C1 segment of cervical spinal cord (tissue), 14 donors: ENCODE measurements around the gene DAP3.

Source experiments
- DNase-seq, 14 donors: peaks; one replicate each; lab custom pipeline; 2025; lab: John Stamatoyannopoulos, UW

The DAP3 gene

DNA sequence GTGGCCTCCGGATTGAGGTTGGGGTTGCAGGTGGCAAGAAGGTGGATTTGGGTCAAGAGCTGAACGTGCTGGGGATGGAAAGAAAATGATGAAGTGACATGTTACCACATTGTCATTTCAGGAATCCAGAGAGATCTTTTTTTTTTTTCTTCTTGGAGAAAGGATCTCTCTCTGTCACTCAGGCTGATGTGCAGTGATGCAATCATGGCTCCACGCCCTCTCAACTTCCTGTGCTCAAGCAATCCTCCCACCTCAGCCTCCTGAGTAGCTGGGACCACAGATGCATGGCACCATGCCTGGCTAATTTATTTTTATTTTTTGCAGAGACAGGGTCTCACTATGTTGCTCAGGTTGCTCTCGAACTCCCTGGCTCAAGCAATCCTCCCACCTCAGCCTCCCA lies 87.5 kb downstream of the DAP3 start:
- DNase-seq, result no peak

- no peak for DNase-seq
Measured at GRCh38 chr1:155777582-155777981, 88.7 kb downstream of the DAP3 start.
